Parathyroid adenoma (tissue), 2 donors: ENCODE results near the gene SLX9.

Source experiments
- H2AFZ ChIP-seq: fragments of 300-600 bp; sonication (generic); one replicate; pipeline ENCODE4 v1.7.0; 2017; ENCODE audit warnings: antibody characterized with exemption, mild to moderate bottlenecking
- H3K27ac ChIP-seq: fragments of 300-600 bp; sonication (generic); one replicate; pipeline ENCODE4 v1.7.0; 2017
- H3K27me3 ChIP-seq: fragments of 300-600 bp; sonication (generic); one replicate; pipeline ENCODE4 v1.7.0; 2017; ENCODE audit warnings: low read length; ENCODE audit not compliant: control insufficient read depth, insufficient read depth
- H3K36me3 ChIP-seq: fragments of 300-600 bp; sonication (generic); one replicate; pipeline ENCODE4 v1.7.0; 2017; ENCODE audit warnings: low read length; ENCODE audit not compliant: control insufficient read depth, insufficient read depth
- H3K4me1 ChIP-seq: fragments of 300-600 bp; sonication (generic); one replicate; pipeline ENCODE4 v1.7.0; 2017; ENCODE audit warnings: control low read depth
- H3K4me2 ChIP-seq: fragments of 300-600 bp; sonication (generic); one replicate; pipeline ENCODE4 v1.7.0; 2017; ENCODE audit warnings: low read length
- H3K4me3 ChIP-seq: fragments of 300-600 bp; sonication (generic); one replicate; pipeline ENCODE4 v1.7.0; 2017; ENCODE audit warnings: low read depth, low read length
- H3K79me2 ChIP-seq: fragments of 300-600 bp; sonication (generic); one replicate; pipeline ENCODE4 v1.7.0; 2017; ENCODE audit warnings: control low read depth
- H3K9ac ChIP-seq: fragments of 300-600 bp; sonication (generic); one replicate; pipeline ENCODE4 v1.7.0; 2017; ENCODE audit warnings: mild to moderate bottlenecking
- H3K9me3 ChIP-seq: fragments of 300-600 bp; sonication (generic); one replicate; pipeline ENCODE4 v1.7.0; 2017; ENCODE audit warnings: low read length; ENCODE audit not compliant: control insufficient read depth
- TF ChIP-seq, protein P1 (sequence below): fragments of 300-600 bp; sonication (generic); IDR thresholded peaks from one replicate; pipeline ENCODE4 v1.7.0; 2017; ENCODE audit warnings: antibody characterized with exemption, mild to moderate bottlenecking
- donor health status: primary hyperparathyroidism.

Gene SLX9

DNA sequence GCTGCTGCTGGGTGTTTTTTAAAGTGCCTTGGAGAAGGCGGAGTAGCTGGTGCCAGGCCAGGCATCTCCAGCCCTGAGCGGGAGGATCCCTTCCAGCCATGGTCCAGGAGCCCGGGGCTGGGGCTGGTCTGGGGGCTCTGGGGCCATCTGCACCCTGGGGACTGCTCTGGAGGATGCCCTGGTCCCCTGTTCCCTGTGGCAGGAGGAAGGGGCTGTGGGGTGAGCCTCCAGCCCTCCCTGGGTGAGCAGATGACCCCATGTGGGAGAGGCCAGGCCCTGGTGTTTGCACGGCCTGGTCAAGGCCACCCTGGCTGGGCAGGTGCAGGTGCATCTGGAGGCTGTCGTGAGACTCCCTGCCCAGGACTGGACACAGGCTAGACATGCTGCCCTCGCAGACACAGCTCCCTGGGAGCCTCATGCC is 56.7 kb downstream of the SLX9 start:
- Histone ChIP-seq H3K79me2 (no peaks in the 10 kb centered on the region), H3K4me1 (no peaks in the 10 kb centered on the region), H3K9ac (no peak overlapping the region), H3K9me3 (no peaks in the 10 kb centered on the region), H3K27me3 (no peaks in the 10 kb centered on the region), H3K4me3 (no peak overlapping the region), H3K4me2 (no peak overlapping the region), H3K27ac (no peak overlapping the region), H2AFZ (no peak overlapping the region), H3K36me3 (no peaks in the 10 kb centered on the region)
- TF ChIP-seq, protein P1, sequence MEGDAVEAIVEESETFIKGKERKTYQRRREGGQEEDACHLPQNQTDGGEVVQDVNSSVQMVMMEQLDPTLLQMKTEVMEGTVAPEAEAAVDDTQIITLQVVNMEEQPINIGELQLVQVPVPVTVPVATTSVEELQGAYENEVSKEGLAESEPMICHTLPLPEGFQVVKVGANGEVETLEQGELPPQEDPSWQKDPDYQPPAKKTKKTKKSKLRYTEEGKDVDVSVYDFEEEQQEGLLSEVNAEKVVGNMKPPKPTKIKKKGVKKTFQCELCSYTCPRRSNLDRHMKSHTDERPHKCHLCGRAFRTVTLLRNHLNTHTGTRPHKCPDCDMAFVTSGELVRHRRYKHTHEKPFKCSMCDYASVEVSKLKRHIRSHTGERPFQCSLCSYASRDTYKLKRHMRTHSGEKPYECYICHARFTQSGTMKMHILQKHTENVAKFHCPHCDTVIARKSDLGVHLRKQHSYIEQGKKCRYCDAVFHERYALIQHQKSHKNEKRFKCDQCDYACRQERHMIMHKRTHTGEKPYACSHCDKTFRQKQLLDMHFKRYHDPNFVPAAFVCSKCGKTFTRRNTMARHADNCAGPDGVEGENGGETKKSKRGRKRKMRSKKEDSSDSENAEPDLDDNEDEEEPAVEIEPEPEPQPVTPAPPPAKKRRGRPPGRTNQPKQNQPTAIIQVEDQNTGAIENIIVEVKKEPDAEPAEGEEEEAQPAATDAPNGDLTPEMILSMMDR, result no peak

DNA sequence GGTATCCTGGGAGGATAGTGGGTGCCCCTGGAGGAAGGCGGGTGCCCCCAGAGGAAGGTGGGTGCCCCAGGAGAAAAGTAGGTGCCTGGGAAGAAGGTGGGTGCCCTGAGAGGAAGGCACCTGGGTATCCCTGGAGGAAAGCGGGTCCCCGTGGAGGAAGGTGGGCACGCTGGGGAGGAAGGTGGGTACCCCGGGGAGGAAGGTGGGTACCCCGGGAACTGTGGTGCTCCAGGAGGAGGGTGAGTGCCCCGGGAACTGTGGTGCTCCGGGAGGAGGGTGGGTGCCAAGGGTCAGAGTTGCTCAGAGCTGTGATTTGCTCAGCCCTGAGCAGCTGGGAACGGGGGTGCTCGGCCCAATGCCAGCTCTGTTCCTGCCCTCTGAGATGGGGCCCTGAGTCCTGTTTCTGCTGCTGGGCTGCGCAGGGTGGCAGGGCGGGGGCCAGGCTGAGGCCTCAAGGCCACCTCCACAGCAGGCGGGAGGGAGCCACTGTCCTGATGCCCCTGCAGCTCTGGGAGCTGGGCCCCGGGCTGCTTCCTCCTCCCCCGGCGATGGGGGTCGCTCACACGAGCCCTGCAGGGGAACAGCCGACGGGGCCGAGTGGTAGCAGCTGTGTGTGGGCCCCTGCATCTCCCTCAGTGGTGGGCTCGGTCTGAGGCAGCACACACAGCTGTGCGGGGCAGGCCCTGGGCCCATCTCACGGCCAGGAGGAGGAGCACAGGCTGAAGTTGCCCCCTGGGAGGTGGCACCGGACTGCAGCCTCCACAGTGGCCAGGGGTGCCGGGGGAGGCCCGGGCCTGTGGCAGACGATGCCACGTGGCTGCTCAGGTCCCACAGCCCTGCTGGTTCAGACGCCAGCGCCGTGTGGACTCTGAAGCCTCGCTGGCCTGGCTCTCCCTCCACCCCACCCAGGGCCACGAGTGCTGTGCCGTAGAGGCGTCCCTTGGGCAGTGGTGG is 57.4 kb downstream of the SLX9 start:
- Histone ChIP-seq H3K9me3 (no peaks in the 10 kb centered on the region), H3K4me2 (no peak overlapping the region), H3K79me2 (no peaks in the 10 kb centered on the region), H3K27me3 (no peaks in the 10 kb centered on the region), H3K4me1 (no peaks in the 10 kb centered on the region), H2AFZ (no peak overlapping the region), H3K27ac (no peak overlapping the region), H3K4me3 (no peak overlapping the region), H3K9ac (no peak overlapping the region), H3K36me3 (no peaks in the 10 kb centered on the region)
- TF ChIP-seq, protein P1, result no peak

DNA sequence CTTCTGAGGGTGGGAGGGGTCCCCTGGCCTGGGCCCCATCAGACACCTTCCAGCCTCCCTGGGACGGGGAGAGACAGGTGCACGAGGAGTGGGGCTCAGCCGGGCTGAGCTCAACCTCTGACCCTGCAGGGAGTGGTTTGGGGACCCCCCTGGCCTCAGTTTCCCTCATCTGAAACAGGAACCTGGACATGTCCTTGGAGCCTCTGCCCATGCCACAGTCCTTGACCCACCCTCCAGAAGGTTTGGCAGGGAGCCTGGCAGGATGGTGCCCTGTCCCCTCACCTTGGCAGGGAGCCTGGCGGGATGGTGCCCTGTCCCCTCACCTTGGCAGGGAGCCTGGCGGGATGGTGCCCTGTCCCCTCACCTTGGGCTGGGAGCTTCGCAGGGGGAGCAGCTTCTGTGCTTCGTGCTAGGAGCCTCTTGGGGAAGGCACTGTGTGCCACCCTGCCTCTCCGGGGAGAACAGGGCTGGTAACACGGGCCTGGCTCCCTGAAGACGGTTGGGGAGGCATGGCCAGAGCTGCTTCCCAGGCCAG is 58.3 kb downstream of the SLX9 start:
- Histone ChIP-seq H3K4me1 (no peaks in the 10 kb centered on the region), H3K9me3 (no peaks in the 10 kb centered on the region), H3K36me3 (no peaks in the 10 kb centered on the region), H3K27ac (no peak overlapping the region), H3K4me2 (no peak overlapping the region), H3K27me3 (no peaks in the 10 kb centered on the region), H3K4me3 (no peak overlapping the region), H3K9ac (no peak overlapping the region), H3K79me2 (no peaks in the 10 kb centered on the region), H2AFZ (no peak overlapping the region)
- TF ChIP-seq, protein P1, result no peak

DNA sequence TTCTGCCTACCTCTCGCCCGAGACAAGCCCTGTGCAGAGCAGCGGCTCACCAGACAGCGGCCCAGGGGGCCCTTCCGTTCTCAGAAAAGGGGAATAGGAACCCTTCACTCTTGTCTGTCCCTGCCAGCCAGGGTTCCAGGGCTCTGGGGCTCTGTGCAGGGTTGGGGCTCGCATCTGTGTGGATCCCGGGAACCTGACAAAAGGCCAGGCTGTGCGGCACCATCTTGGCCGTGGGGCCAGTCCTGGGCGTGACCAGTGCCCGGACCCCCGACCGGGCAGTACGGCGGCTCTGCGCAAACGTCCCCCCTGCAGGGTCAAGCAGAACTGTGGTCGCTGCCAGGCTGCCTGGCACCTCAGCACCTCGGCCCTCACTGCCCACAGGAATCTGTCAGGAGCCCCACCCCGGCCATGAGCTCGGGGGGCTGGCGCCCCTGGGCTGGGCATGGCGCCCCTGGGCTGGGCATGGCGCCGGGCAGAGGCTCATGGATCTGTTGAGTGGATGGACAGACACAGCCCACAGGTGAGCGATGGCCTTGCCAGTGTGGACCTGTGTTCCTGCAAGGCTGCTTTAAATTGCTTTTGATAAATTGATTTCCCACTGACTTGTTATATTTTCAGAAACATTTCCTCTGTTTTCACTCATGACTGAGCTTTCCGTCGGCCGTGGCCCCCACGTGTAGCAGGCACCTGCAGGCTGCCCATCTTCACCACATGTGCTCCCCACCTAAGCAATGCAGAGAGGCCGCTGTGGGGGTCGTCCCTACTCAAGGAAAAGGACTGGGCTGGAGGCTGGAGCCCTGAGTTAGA is 59.0 kb downstream of the SLX9 start:
- TF ChIP-seq, protein P1, result no peak
- H3K4me1 ChIP-seq, result no peaks in the 10 kb centered on the region

More for the DNA sequence above, 59.0 kb downstream of the SLX9 start:
- H3K4me2 ChIP-seq, result no peak overlapping the region
- H3K4me3 ChIP-seq, result no peak overlapping the region
- H3K27me3 ChIP-seq, result no peaks in the 10 kb centered on the region
- no peaks in the 10 kb centered on the region for H3K36me3 ChIP-seq
- no peaks in the 10 kb centered on the region for H3K79me2 ChIP-seq
- no peak overlapping the region for H2AFZ ChIP-seq
- H3K9me3 ChIP-seq, result no peaks in the 10 kb centered on the region
- no peak overlapping the region for H3K9ac ChIP-seq
- no peak overlapping the region for H3K27ac ChIP-seq
